COLO668 (cell line): Measurements from ENCODE around the gene HSF5.

Experiments
- DNase-seq: peaks from one replicate; lab custom pipeline; 2025; ENCODE audit not compliant: unreplicated experiment; lab: John Stamatoyannopoulos, UW

The HSF5 gene

DNA sequence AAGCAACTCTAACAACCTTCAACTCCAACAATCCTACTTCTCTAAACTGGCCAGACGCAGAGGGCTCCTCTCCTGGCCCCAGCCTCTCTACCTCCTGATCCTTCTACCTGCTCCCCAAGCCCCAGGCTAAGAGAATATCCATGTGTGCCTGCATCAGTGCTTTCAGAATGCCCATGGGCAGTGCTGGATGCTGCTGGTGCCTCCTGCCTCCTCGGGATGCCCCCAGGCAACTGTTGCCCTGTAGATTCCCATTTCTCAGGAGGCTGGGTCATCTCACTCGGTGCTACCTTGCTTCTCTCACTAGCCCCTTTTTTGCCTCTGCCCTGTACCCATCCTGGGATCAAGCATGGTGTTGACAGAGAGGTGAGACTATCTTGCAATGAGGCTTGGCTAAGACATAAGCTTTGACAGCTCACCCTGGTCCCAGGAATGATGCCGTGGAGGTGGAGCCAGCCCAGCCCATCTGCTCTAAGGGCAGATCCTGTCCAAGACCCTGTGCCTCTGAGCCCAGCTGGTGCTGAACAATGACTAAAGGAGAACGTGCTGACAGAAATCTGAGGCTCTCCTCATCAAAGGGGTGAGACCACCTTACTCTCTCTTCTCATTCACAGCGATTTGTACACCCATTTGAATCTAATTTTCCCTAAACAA, 116.8 kb downstream of the HSF5 start:
- no peak for DNase-seq

DNA sequence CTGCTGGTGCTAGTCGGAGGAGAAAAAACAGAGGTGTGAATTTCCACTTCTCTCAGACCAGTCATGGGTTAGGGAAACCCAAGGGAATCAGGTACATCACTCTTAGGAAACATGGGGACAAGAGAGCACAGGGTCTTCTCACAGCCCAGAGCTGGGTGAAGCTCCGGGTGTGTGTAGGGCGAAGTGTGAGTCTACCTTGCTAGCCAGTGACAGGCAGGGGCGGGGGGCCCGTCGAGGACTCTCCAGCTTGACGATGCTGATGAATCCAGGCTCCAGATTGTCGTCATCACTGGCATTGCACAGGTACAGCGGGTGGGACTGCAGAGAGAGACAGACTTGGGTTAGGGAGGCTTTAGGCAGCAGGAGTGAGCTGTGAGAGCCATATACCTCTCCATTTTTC, 117.5 kb downstream of the HSF5 start:
- DNase-seq, result no peak

DNA sequence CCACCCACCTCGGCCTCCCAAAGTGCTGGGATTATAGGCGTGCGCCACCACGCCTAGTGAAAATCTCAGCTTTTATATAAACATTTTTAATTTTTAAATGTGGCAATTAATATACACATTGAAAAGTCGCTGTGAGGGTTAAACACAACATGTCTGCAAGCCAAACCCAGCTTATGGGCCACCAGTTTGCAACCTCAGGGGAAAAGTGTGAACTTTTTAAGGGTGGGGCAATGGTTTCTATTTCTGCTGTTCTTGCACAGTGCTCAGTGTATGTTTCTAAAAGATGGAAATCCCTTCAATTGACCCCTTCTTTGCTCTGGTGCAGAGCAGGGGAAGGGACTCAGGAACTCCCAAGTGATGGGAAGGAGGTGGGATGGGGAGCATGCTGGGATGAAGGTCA, 117.9 kb downstream of the HSF5 start:
- DNase-seq, result no peak
